ENCODE results near the gene STK11IP. TPM values are rescaled to one million over a fixed set of nuclear protein-coding genes. Genes with fewer than 3 reads are reported as not detected.
A peak's percentile ranks its signal among the peaks of the same experiment; 100 is the strongest.

Gene STK11IP, protein sequence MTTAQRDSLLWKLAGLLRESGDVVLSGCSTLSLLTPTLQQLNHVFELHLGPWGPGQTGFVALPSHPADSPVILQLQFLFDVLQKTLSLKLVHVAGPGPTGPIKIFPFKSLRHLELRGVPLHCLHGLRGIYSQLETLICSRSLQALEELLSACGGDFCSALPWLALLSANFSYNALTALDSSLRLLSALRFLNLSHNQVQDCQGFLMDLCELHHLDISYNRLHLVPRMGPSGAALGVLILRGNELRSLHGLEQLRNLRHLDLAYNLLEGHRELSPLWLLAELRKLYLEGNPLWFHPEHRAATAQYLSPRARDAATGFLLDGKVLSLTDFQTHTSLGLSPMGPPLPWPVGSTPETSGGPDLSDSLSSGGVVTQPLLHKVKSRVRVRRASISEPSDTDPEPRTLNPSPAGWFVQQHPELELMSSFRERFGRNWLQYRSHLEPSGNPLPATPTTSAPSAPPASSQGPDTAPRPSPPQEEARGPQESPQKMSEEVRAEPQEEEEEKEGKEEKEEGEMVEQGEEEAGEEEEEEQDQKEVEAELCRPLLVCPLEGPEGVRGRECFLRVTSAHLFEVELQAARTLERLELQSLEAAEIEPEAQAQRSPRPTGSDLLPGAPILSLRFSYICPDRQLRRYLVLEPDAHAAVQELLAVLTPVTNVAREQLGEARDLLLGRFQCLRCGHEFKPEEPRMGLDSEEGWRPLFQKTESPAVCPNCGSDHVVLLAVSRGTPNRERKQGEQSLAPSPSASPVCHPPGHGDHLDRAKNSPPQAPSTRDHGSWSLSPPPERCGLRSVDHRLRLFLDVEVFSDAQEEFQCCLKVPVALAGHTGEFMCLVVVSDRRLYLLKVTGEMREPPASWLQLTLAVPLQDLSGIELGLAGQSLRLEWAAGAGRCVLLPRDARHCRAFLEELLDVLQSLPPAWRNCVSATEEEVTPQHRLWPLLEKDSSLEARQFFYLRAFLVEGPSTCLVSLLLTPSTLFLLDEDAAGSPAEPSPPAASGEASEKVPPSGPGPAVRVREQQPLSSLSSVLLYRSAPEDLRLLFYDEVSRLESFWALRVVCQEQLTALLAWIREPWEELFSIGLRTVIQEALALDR
- 10 to 100 TPM; 28.7 to 28.9 TPM for total RNA-seq

GRCh38 chr2:219597552-219598307, at the start of gene STK11IP:
TSS of gene STK11IP (plus strand) at chr2:219597857. CDS start at chr2:219598120, 263 bp downstream.
- Mint-ChIP-seq H3K9me3 (no peaks in the 10 kb centered on the region), H3K4me3 (peak within 1 kb of the TSS; percentile 88), H3K36me3 (peaks cover 9% of the 10 kb centered on the region), H3K27me3 (peaks cover 4% of the 10 kb centered on the region), H3K27ac (peak within 1 kb of the TSS; percentile 93), H3K4me1 (ENCODE audit: low read depth) (peaks cover 10% of the 10 kb centered on the region)
- ChIA-PET POLR2A (interaction anchor here (0.8 to 1.6 kb wide), 5 partner anchors 13 to 343 kb away, joined by 3 to 8 read pairs (median 4); partner anchors contain the start of genes CHPF, DNPEP, GMPPA and TMEM198), CTCF (interaction anchor here (0.7 to 3.3 kb wide), 9 partner anchors 37 to 195 kb away, joined by 3 to 21 read pairs (median 4); partner anchors contain the start of genes CHPF and TMEM198)
- intact Hi-C loops (cut with micrococcal nuclease) = loop anchor here (1.0 to 2.0 kb wide), 6 partner anchors 45 to 209 kb away; partner anchors contain the start of genes CHPF and GMPPA
- DNase-seq = peak; percentile 96

GRCh38 chr2:219548990-219549389, 48.7 kb upstream of the STK11IP start:
- ChIA-PET CTCF (interaction anchor here (0.7 to 1.7 kb wide), 2 partner anchors 11 to 19 kb away, joined by 3 to 13 read pairs; no protein-coding TSS in a partner anchor), POLR2A (no interaction called here)
- H3K4me3 Mint-ChIP-seq = no peak overlapping the region
- H3K27ac Mint-ChIP-seq = no peak overlapping the region
- DNase-seq = no peak
- intact Hi-C loops (cut with micrococcal nuclease) = loop anchor here (10.0 kb wide), 1 partner anchor 374 kb away; the partner anchor contains the start of genes CNPPD1, RETREG2 and SLC23A3
- H3K4me1 Mint-ChIP-seq (ENCODE audit: low read depth) = peaks cover 18% of the 10 kb centered on the region
- peaks cover 26% of the 10 kb centered on the region for H3K27me3 Mint-ChIP-seq
- no peaks in the 10 kb centered on the region for H3K9me3 Mint-ChIP-seq
- no peaks in the 10 kb centered on the region for H3K36me3 Mint-ChIP-seq

GRCh38 chr2:219549619-219550018, 48.0 kb upstream of the STK11IP start:
- Mint-ChIP-seq H3K9me3 (no peaks in the 10 kb centered on the region), H3K4me3 (no peak overlapping the region), H3K27me3 (peaks cover 31% of the 10 kb centered on the region), H3K27ac (no peak overlapping the region), H3K36me3 (no peaks in the 10 kb centered on the region), H3K4me1 (ENCODE audit: low read depth) (peaks cover 13% of the 10 kb centered on the region)
- intact Hi-C loops (cut with micrococcal nuclease) = loop anchor here (10.0 kb wide), 1 partner anchor 375 kb away; the partner anchor contains the start of genes CNPPD1, RETREG2 and SLC23A3
- ChIA-PET CTCF (interaction anchor here (1.7 to 2.3 kb wide), 2 partner anchors 10 to 11 kb away, joined by 9 to 13 read pairs; no protein-coding TSS in a partner anchor), POLR2A (no interaction called here)
- DNase-seq = no peak

DNA sequence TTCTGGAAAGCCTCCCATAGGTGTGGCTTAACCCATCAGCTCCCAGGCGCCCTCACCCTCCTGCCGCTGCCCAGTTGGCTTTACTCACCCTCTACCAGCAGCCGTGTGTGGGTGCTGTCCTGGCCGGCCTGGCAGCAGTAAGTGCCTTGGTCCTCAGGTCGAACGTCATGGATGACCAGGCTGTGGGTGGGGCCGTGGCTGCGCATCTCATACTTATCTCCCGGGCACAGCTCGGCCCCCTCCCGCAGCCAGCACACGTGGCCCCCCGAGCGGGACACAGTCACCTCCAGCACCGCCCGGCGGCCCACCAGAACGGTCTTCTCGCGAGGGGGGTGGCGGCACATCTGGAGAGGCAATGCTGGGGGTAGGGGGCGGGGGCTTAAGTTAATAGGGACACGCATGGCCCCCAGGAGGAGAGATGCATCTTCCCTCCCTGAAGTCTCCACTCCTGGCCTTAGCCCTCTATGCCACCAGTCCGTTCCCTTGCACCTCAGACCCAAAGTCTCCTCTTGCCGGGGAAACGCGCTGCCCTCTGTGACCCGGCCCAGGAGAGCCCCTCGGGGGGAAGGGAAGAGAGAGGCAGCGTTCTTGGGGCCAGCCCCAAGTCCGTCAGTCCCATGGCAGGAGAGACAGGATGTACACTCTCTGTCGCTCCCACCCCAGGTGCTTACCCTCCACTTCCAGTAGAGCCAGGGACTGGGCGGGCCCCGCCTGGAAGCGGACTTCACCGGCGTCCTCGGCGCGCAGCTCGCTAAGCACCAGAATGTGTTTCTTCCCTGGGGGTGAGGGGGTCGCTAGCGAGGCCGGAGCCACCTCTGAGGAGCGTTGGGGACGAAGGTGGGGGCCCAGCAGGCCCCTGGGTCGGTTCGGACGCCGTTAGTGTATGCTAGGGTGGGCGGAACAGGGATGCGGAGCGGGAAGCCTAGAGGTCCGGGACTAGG, 45.9 kb upstream of the STK11IP start:
- intact Hi-C loops (cut with micrococcal nuclease) = loop anchor here (1.0 kb wide), 4 partner anchors 8 to 163 kb away; partner anchors contain the start of genes CHPF, GMPPA and STK11IP
- H3K36me3 Mint-ChIP-seq = no peaks in the 10 kb centered on the region
- peaks cover 37% of the 10 kb centered on the region for H3K27me3 Mint-ChIP-seq
- ChIA-PET CTCF (interaction anchor here (0.7 to 3.8 kb wide), 6 partner anchors 9 to 42 kb away, joined by 3 to 17 read pairs (median 6); partner anchors contain the start of genes CHPF and TMEM198), POLR2A (interaction anchor here (0.6 kb wide), 2 partner anchors 8 to 165 kb away, joined by 3 read pairs; partner anchors contain the start of gene CHPF)
- peak; percentile 46 for DNase-seq
- H3K9me3 Mint-ChIP-seq = no peaks in the 10 kb centered on the region
- no peak overlapping the region for H3K27ac Mint-ChIP-seq
- peak overlapping the region; percentile 68 for H3K4me3 Mint-ChIP-seq
- peaks cover 10% of the 10 kb centered on the region for H3K4me1 Mint-ChIP-seq (ENCODE audit: low read depth)

- POLR2A ChIA-PET = interaction anchor here (0.6 to 1.0 kb wide), 2 partner anchors 9 to 166 kb away, joined by 3 to 5 read pairs; partner anchors contain the start of genes CHPF and TMEM198
These were observed 45.1 kb upstream of the STK11IP start for GRCh38 chr2:219552382-219553167.

DNA sequence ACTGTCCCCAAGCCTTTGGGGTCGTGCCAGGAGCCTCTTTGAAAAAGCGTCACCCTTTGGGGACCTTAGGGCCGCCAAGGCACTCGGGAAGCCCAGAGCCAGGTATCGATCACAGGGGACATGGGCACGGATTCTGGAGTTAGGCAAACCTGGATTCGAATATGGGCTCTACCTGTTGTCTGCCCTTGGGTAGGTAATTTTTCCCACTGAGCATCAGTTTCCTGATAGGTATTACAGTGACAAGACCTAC, 44.6 kb upstream of the STK11IP start:
- peaks cover 10% of the 10 kb centered on the region for H3K4me1 Mint-ChIP-seq (ENCODE audit: low read depth)
- H3K27ac Mint-ChIP-seq = no peak overlapping the region
- ChIA-PET POLR2A (interaction anchor here (1.0 kb wide), 1 partner anchor 10 kb away, joined by 5 read pairs; the partner anchor contains the start of genes CHPF and TMEM198), CTCF (interaction anchor here (1.2 to 3.8 kb wide), 3 partner anchors 10 to 43 kb away, joined by 4 to 17 read pairs (median 17); partner anchors contain the start of genes CHPF and TMEM198)
- intact Hi-C loops (cut with micrococcal nuclease) = no loop called here
- no peaks in the 10 kb centered on the region for H3K9me3 Mint-ChIP-seq
- H3K27me3 Mint-ChIP-seq = peaks cover 37% of the 10 kb centered on the region
- H3K36me3 Mint-ChIP-seq = no peaks in the 10 kb centered on the region
- no peak overlapping the region for H3K4me3 Mint-ChIP-seq
- DNase-seq = no peak

More at GRCh38 chr2:219552382-219553167, 45.1 kb upstream of the STK11IP start:
- peak; percentile 85 for DNase-seq
- H3K4me3 Mint-ChIP-seq = peak overlapping the region; percentile 68
- H3K36me3 Mint-ChIP-seq = no peaks in the 10 kb centered on the region
- peaks cover 10% of the 10 kb centered on the region for H3K4me1 Mint-ChIP-seq (ENCODE audit: low read depth)
- H3K9me3 Mint-ChIP-seq = no peaks in the 10 kb centered on the region
- H3K27me3 Mint-ChIP-seq = peaks cover 37% of the 10 kb centered on the region
- intact Hi-C loops (cut with micrococcal nuclease) = loop anchor here (1.0 kb wide), 4 partner anchors 9 to 164 kb away; partner anchors contain the start of genes CHPF, GMPPA and STK11IP
- CTCF ChIA-PET = interaction anchor here (0.7 to 3.8 kb wide), 4 partner anchors 8 to 42 kb away, joined by 4 to 17 read pairs (median 10); partner anchors contain the start of genes CHPF and TMEM198
- H3K27ac Mint-ChIP-seq = no peak overlapping the region

DNA sequence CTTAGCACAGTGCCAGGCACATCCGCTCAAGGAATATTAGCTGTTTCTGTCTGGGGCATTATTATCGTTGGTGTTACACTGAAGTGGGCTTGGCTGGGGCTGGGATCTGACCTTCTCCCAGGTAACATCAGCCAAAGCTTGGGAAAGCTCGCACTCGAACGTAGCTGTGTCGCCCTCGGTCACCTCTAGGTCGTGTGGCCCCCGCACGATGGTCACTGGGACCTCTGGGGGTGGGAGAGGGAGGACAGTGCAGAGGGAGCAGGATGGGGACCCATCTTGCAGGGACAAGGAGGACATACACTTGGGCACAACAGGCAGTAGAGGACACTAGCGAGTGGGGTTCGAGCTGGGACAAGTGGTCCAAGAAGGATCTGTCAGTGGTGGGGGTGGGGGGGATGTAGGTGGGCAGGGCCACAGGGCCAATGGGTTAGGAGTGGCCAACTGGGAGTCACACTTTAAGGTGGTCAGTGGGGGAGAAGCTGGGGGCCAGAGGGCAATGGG, 44.1 kb upstream of the STK11IP start:
- H3K36me3 Mint-ChIP-seq = no peaks in the 10 kb centered on the region
- POLR2A ChIA-PET = no interaction called here
- H3K9me3 Mint-ChIP-seq = no peaks in the 10 kb centered on the region
- DNase-seq = no peak
- H3K4me1 Mint-ChIP-seq (ENCODE audit: low read depth) = peaks cover 10% of the 10 kb centered on the region
- CTCF ChIA-PET = interaction anchor here (1.3 to 3.8 kb wide), 2 partner anchors 10 to 12 kb away, joined by 4 to 17 read pairs; partner anchors contain the start of genes CHPF and TMEM198
- peak overlapping the region; percentile 26 for H3K4me3 Mint-ChIP-seq
- H3K27me3 Mint-ChIP-seq = peaks cover 34% of the 10 kb centered on the region
- no peak overlapping the region for H3K27ac Mint-ChIP-seq
- intact Hi-C loops (cut with micrococcal nuclease) = no loop called here

- no peaks in the 10 kb centered on the region for H3K9me3 Mint-ChIP-seq
- CTCF ChIA-PET = interaction anchor here (0.6 to 3.8 kb wide), 4 partner anchors 11 to 274 kb away, joined by 3 to 17 read pairs (median 4); partner anchors contain the start of genes CHPF and TMEM198
- H3K27ac Mint-ChIP-seq = no peak overlapping the region
- no peak overlapping the region for H3K4me3 Mint-ChIP-seq
- POLR2A ChIA-PET = no interaction called here
- no peaks in the 10 kb centered on the region for H3K36me3 Mint-ChIP-seq
- peaks cover 10% of the 10 kb centered on the region for H3K4me1 Mint-ChIP-seq (ENCODE audit: low read depth)
- no peak for DNase-seq
- H3K27me3 Mint-ChIP-seq = peaks cover 30% of the 10 kb centered on the region
- intact Hi-C loops (cut with micrococcal nuclease) = no loop called here
These were observed 43.3 kb upstream of the STK11IP start for GRCh38 chr2:219554350-219554749.

- peaks cover 10% of the 10 kb centered on the region for H3K4me1 Mint-ChIP-seq (ENCODE audit: low read depth)
- intact Hi-C loops (cut with micrococcal nuclease) = no loop called here
- no peaks in the 10 kb centered on the region for H3K9me3 Mint-ChIP-seq
- H3K27me3 Mint-ChIP-seq = peaks cover 29% of the 10 kb centered on the region
- no peak overlapping the region for H3K27ac Mint-ChIP-seq
- no peak for DNase-seq
- ChIA-PET CTCF (interaction anchor here (1.3 to 1.4 kb wide), 2 partner anchors 15 to 86 kb away, joined by 3 read pairs; no protein-coding TSS in a partner anchor), POLR2A (no interaction called here)
- no peak overlapping the region for H3K4me3 Mint-ChIP-seq
- H3K36me3 Mint-ChIP-seq = no peaks in the 10 kb centered on the region
These were observed 41.7 kb upstream of the STK11IP start for GRCh38 chr2:219555956-219556355.

Measured in activated CD4-positive, alpha-beta memory T cell treated with anti-CD3 and anti-CD28 coated beads for 36 hours (primary cell).